ENCODE measurements around the gene HACD4. TPM values are rescaled to one million over a fixed set of nuclear protein-coding genes. Genes with fewer than 3 reads are reported as not detected.

HACD4 gene
- total RNA-seq, 1 experiment from 2014 or later, result 0.63 TPM

GRCh38 chr9:20988671-20989315 is 42.6 kb downstream of the HACD4 start:
- Histone ChIP-seq H3K9me3 (ENCODE audit: control insufficient read depth, low read depth, low read length) (no peaks in the 10 kb centered on the region), H3K79me1 (ENCODE audit: insufficient read depth, low read depth, low read length, poor library complexity, severe bottlenecking) (no peaks in the 10 kb centered on the region), H4K91ac (ENCODE audit: insufficient read length, low read depth, low read length) (no peak overlapping the region), H2AK5ac (ENCODE audit: insufficient read length, low read length) (no peak overlapping the region), H3K9ac (ENCODE audit: extremely low read depth, insufficient read length, low read length) (no peak overlapping the region), H4K8ac (replicated peaks; ENCODE audit: insufficient read length, low read depth, low read length) (no peak overlapping the region), H3K18ac (ENCODE audit: insufficient read length, low read depth, low read length) (no peak overlapping the region), H4K5ac (ENCODE audit: insufficient read length, low read depth, low read length) (no peak overlapping the region), H2BK12ac (ENCODE audit: insufficient read length, low read depth, low read length) (no peak overlapping the region), H3K23ac (ENCODE audit: insufficient read length, low read depth, low read length) (no peak overlapping the region), H3K27me3 (ENCODE audit: insufficient read depth, low read length) (no peaks in the 10 kb centered on the region), H2AFZ (ENCODE audit: low read length) (no peak overlapping the region), H3K27ac (ENCODE audit: insufficient read length, low read depth, low read length) (no peak overlapping the region), H3K14ac (ENCODE audit: insufficient read depth, low read length) (no peak overlapping the region), H3K4ac (ENCODE audit: low read depth, low read length) (no peak overlapping the region), H2BK120ac (ENCODE audit: low read depth, low read length, poor library complexity, severe bottlenecking) (no peak overlapping the region), H2BK15ac (ENCODE audit: low read depth, low read length) (no peak overlapping the region), H3K79me2 (ENCODE audit: insufficient read depth, low read length) (no peaks in the 10 kb centered on the region), H3K4me1 (ENCODE audit: insufficient read depth, low read length) (no peaks in the 10 kb centered on the region), H2BK5ac (ENCODE audit: insufficient read length, low read length) (no peak overlapping the region), H3T11ph (ENCODE audit: low read length) (no peak overlapping the region), H3K56ac (ENCODE audit: insufficient read length, low read depth, low read length) (no peak overlapping the region), H3K4me2 (ENCODE audit: insufficient read depth, insufficient read length, low read length) (no peak overlapping the region), H2BK20ac (ENCODE audit: low read depth, low read length, poor library complexity, severe bottlenecking) (no peak overlapping the region), H4K20me1 (ENCODE audit: control insufficient read depth, insufficient read depth, insufficient read length) (no peaks in the 10 kb centered on the region), H3K23me2 (ENCODE audit: insufficient read length, low read depth, low read length, poor library complexity, severe bottlenecking) (no peaks in the 10 kb centered on the region)
- Mint-ChIP-seq H3K36me3 (ENCODE audit: insufficient read depth in 1 of 3, low read depth in 3 of 3) (peaks cover 17 to 49% (median 32%) of the 10 kb centered on the region in 3 experiments; a peak in 6 of 7 replicates), H3K4me1 (peaks cover 9 to 17% of the 10 kb centered on the region in 2 experiments), H3K9me3 (no peaks in the 10 kb centered on the region), H3K27ac (0 out of 7 replicates have a peak overlapping the region, but pooled peaks of 1 of the 3 experiments have one; percentile 35), H3K4me3 (no peak overlapping the region), H3K27me3 (ENCODE audit: low read depth) (no peaks in the 10 kb centered on the region)
- TF ChIP-seq CTCF (conservative IDR thresholded peaks at IDR 0.05), result no peak
- no CpG with 5 or more reads among the region's 3 CpGs for WGBS (ENCODE audit: extremely low coverage, insufficient read length, low lambda C conversion rate)
- no peak for DNase-seq

All from H9 (cell line).